ENCODE measurements around the gene PRRT3.
A peak's percentile ranks its signal among the peaks of the same experiment; 100 is the strongest.

The PRRT3 gene

GRCh38 chr3:9951962-9952805 is at the start of gene PRRT3:
Gene PRRT3, minus strand, starts transcription at chr3:9952408. Its CDS starts 2,293 bp downstream, at chr3:9950115.
- peak in 1 of 2 experiments; percentile 15 for DNase-seq

- DNase-seq, result no peak
These were observed 48.5 kb upstream of the PRRT3 start for GRCh38 chr3:10000686-10001085.

- DNase-seq, result no peak
These were observed 42.1 kb upstream of the PRRT3 start for GRCh38 chr3:9994086-9994844.

GRCh38 chr3:9986230-9986725 is 34.1 kb upstream of the PRRT3 start:
- DNase-seq, result no peak

- DNase-seq, result no peak
These were observed 28.0 kb upstream of the PRRT3 start for GRCh38 chr3:9980251-9980650.

- no peak for DNase-seq
These were observed 26.6 kb upstream of the PRRT3 start for GRCh38 chr3:9978710-9979305.

- DNase-seq, result no peak
These were observed 24.8 kb upstream of the PRRT3 start for GRCh38 chr3:9976721-9977709.

GRCh38 chr3:9970020-9970652 is 17.9 kb upstream of the PRRT3 start:
- DNase-seq, result no peak

GRCh38 chr3:9969632-9970019 is 17.4 kb upstream of the PRRT3 start:
- DNase-seq, result no peak

GRCh38 chr3:9966841-9967240 is 14.6 kb upstream of the PRRT3 start:
- DNase-seq, result no peak

GRCh38 chr3:9965200-9965875 is 13.1 kb upstream of the PRRT3 start:
- no peak for DNase-seq

GRCh38 chr3:9957214-9957613 is 5.0 kb upstream of the PRRT3 start:
- DNase-seq, result no peak

GRCh38 chr3:9955611-9956352 is 3.6 kb upstream of the PRRT3 start:
- DNase-seq, result no peak

- peak; percentile 15 to 43 for DNase-seq
These were observed 2.9 kb upstream of the PRRT3 start for GRCh38 chr3:9955067-9955502.

GRCh38 chr3:9951598-9951961 is 628 bp downstream of the PRRT3 start:
- DNase-seq, result no peak

GRCh38 chr3:9951126-9951525 is 1.1 kb downstream of the PRRT3 start:
- no peak for DNase-seq

- no peak for DNase-seq
These were observed 2.6 kb downstream of the PRRT3 start for GRCh38 chr3:9949626-9950025.

GRCh38 chr3:9949115-9949514 is 3.1 kb downstream of the PRRT3 start:
- DNase-seq, result no peak

- no peak for DNase-seq
These were observed 3.6 kb downstream of the PRRT3 start for GRCh38 chr3:9948586-9948985.

Measured in NCI-H187 (cell line).